AG09309 (cell line): ENCODE results near the gene UBE4B.

Experiments used
- DNase-seq: peaks from one replicate; pipeline ENCODE4 v3.0.0-alpha.2; 2010; ENCODE audit warnings: low read depth
- H3K4me3 ChIP-seq: 2 replicates; pipeline ENCODE4 v1.5.1; 2011; ENCODE audit warnings: mild to moderate bottlenecking, low read depth, low read length, moderate library complexity; ENCODE audit not compliant: control insufficient read depth
- TF ChIP-seq, protein P1 (sequence below): IDR thresholded peaks from 2 replicates; pipeline ENCODE4 v1.5.1; 2011; ENCODE audit warnings: mild to moderate bottlenecking, low read depth, low read length, inconsistent platforms; ENCODE audit not compliant: insufficient read depth, control insufficient read depth; ENCODE audit errors: missing control alignments

UBE4B gene

DNA sequence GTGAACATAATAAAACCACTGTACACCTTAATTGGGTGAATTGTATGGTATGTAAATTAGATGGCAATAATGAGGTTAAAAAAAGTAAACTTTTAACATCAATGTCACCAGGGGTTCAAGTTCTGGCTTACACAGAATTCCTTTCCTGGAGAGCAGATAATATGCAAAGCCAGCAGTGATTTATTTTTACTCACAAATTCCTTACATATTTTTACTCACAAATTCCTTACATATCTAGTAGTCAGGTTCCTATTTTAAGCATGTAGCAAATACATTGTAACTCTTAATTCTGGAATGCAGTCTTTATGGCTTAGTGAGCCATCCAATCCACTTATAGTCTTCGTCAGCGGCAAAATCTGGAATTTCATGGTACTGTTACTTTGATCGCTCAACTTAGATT lies 1.3 kb upstream of the UBE4B start:
- TF ChIP-seq, protein P1, sequence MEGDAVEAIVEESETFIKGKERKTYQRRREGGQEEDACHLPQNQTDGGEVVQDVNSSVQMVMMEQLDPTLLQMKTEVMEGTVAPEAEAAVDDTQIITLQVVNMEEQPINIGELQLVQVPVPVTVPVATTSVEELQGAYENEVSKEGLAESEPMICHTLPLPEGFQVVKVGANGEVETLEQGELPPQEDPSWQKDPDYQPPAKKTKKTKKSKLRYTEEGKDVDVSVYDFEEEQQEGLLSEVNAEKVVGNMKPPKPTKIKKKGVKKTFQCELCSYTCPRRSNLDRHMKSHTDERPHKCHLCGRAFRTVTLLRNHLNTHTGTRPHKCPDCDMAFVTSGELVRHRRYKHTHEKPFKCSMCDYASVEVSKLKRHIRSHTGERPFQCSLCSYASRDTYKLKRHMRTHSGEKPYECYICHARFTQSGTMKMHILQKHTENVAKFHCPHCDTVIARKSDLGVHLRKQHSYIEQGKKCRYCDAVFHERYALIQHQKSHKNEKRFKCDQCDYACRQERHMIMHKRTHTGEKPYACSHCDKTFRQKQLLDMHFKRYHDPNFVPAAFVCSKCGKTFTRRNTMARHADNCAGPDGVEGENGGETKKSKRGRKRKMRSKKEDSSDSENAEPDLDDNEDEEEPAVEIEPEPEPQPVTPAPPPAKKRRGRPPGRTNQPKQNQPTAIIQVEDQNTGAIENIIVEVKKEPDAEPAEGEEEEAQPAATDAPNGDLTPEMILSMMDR, result no peak
- no peak overlapping the region for H3K4me3 ChIP-seq
- DNase-seq, result no peak

DNA sequence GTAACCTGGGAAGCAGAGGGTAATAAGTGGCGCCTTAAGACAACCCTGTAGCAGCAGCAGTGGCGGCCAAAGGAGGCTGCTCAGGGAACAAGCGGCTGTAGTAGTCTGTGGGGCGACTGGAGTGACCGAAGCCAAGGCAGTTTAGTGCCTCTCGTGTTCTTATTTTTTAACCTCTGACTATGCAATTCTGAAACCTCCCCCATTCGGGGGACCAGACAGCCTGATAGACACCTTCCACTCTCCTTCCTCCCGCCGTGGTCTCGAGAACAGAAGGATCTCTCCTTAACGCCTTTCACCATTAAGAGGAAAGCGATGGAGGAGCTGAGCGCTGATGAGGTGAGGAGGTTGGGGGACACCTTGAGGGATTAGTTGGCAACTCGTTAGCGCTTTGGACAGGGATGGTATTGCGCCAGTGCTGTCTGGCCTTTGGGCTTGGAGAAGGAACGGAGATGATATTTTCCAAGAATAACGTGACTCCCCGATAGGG lies 644 bp downstream of the UBE4B start:
- TF ChIP-seq, protein P1, result no peak
- peak overlapping the region; percentile 94 for H3K4me3 ChIP-seq
- no peak for DNase-seq

DNA sequence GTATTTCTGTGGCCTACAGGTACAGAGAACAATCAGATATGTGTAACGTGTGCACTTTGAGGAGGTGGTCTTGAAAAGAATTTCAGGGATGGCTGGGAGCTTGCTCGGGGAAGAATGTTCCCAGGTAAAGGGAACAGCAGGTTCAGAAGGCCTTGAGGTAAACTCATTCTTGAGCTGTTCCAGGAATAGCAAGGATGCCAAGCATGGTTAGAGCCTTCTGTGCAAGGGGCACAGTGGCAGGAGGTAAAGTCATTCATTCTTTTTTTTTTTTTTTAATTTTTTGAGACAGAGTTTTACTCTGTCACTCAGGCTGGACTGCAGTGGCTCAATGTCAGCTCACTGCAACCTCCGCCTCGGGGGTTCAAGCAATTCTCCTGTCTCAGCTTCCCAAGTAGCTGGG lies 10.0 kb downstream of the UBE4B start:
- TF ChIP-seq, protein P1, result no peak
- DNase-seq, result no peak
- no peak overlapping the region for H3K4me3 ChIP-seq

DNA sequence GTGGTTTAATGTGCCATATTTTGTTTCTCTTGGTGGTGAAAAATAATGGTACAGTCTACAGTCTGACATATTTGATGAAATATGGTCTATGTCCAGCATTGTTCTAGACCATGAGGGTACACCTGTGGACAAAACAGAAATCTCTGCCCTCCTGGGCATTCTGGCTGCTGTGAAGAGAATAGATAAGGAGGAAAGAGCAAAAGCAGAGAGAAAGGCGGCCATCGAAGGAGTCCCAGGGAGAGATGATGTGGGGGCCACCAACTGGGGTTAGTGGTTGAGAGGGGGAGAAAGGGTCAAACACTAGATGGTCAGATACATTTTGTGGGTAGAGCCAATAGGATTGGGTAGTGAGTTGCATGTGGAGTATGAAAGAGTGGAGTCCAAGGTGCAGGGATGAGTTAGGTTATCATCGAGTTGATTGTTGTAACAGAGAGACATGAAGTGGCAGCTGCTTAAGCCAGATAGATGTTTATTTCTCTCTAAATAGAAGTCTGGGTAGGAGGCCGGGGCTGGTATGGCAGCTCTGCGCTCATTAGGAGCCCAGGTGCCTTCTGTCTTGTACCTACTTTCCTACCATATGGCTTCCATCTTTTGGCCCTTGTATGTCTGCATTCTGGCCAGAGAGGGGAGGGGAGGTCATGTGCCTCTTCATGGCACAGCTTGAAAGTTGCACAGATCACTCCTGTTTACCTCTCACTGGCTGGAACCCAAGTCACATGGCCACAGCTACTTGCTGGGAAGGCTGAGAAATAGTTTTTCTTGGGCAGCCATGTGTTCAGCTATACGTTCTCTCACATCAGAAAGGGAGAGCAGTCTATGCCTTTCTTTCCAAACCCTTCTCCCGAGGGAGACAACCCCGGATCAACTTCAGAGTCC lies 13.0 kb downstream of the UBE4B start:
- no peak overlapping the region for H3K4me3 ChIP-seq
- TF ChIP-seq, protein P1, result no peak
- no peak for DNase-seq

DNA sequence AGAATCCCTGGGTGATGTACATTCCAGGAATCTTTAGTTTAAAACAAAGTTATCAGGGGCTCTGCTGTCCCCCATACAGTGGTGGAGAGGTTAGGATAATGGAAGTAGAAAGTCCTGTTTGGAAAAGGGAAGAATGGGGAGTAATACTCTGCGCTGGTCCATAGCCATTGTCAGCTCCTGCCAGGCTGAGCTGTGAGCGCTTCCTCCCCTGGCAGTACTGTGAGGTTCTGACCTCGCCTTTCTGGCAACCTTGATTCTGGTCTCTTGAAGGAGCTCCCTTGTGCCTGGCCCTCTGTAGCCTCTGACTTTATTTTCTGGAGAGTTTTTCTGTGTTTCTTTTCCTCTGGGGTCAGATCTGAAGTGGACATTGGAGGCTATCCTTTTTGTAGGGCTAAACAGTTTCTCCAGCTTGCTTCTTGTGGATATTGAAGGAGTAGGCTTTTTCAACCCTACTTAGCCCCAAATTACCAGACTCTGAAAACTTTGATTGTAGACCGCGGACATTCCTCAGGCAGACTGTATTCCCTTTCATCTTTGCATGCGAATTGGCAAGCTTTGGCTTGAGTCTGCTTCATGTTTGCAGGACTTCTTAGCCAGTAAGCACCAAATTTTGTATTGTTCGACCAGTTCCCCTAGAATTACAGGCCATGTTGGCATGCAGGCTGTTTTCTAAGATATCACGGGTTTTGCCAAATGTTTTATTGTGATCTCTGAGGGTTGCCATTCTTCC lies 13.8 kb downstream of the UBE4B start:
- no peak overlapping the region for H3K4me3 ChIP-seq
- no peak for DNase-seq
- TF ChIP-seq, protein P1, result no peak

DNA sequence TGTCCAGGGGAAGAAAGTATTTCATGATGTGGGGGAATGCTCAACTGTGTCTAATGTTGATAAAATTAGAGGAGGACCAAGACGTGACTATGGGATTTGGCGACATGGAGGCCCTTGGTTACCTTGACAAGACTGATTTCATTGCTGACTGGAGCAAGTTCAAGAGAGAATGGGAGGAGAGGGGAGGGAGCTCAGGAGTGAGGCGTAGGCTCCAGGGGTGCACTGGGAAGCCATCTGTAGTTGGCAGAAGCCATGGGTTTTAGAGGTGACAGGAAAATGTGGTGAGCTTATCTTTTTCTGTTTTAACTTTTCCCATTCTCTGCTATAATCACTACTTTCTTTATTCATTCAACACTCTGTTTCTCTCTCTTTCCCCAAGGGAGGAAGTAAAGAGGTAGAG lies 15.8 kb downstream of the UBE4B start:
- TF ChIP-seq, protein P1, result no peak
- no peak overlapping the region for H3K4me3 ChIP-seq
- DNase-seq, result no peak
